HG02885 (cell line): ENCODE data around the gene PSMC4.

Source experiments
- ATAC-seq: cut with Tn5 transposase; IDR thresholded peaks from one replicate; pipeline ENCODE4 v1.9.1; 2021; ENCODE audit warnings: mild to moderate bottlenecking; ENCODE audit not compliant: unreplicated experiment, poor library complexity

The PSMC4 gene

GRCh38 chr19:39983695-39984300, 12.8 kb downstream of the PSMC4 start:
- ATAC-seq, result no peak

- ATAC-seq, result no peak
These were observed 15.7 kb downstream of the PSMC4 start for GRCh38 chr19:39986643-39987042.

DNA sequence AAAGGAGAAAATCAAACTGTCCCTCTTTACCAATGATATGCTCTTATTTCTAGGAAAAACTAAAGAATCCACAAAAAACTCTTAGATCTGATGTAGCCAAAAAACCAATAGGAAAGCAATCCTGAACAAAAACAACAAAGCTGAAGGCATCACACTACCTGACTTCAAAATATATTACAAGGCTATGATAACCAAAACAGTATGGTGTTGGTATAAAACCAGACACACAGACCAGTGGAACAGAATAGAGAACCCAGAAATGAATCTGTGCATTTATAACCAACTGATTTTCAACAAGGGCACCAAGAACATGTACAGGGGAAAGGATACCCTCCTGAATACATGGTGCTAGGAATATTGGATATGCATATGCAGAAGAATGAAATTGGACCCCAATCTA, 16.2 kb downstream of the PSMC4 start:
- ATAC-seq, result no peak

DNA sequence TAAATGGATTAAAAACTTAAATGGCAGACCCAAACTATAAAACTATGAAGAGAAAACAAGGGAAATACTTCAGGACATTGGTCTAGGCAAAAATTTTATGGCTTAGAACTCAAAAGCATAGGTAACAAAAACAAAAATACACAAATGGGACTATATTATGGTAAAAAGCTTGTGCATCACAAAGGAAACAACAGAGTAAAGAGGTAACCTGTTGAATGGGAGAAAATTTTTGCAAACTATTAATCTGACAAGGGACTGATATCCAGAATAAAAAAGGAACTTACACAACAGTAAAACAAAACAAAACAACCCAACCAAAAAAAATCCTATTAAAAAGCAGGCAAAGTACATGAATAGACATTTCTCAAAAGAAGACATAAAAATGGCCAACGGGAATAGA, 16.6 kb downstream of the PSMC4 start:
- ATAC-seq, result no peak

- ATAC-seq, result no peak
These were observed 22.6 kb downstream of the PSMC4 start for GRCh38 chr19:39993605-39994004.

DNA sequence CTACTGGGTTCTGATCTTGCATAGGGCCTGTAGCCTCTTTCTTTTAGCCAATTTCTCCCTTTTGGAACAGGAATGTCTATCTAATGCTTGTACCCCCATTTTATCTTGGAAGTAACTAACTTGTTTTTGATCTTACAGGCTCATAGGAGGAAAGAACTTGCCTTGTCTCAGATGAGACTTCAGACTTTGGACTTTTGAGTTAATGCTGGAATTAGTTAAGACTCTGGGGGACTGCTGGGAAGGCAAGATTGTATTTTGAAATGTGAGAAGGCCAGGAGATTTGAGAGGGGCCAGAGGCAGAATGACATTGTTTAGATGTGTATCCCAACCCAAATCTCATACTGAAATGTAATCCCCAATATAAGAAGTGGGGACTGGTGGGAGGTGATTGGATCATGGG, 23.4 kb downstream of the PSMC4 start:
- ATAC-seq, result no peak

DNA sequence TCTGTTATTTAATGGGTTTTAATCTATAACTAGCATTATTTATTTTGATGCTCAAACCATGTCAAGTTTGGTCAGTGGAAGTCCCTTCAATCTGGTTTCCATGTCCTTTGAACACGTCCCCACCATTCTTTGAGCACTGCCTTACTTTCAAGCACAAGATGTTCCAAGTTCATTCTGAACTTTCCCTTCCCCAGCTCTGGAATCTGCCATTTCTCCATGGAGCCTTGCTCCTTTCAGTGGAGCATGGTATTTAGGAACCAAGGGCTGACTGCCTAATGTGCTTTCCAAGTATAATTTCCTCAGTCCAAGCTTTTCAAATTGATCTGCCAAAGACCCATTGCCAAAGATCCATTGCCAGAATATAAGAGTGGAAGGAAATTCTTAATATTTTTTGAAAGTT, 24.8 kb downstream of the PSMC4 start:
- ATAC-seq, result no peak

DNA sequence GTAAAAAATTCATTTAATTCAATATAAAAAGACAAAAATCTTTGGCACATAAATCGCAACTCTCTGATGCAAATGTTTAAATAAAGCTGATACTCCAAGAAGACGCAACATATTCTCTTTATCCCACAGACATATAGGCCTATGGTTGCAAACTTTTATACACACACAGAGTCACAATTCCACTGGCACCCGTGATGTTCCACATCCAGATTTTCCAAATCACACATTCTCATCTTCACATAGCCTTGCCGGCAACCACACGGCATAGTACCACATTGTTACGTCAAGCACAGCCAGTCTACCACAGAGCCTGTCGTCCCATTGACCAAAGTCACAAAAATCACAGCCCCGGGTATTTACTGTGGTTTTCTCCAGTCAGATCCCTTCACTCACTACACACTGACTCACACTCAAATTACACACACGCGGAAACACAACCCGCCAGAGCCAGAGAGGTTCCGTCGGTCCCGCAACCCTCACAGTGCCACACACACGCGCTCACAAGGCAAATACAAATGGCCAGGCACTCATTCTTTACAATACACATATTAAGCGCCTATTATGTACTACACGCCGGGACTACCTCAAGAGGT, 25.3 kb downstream of the PSMC4 start:
- ATAC-seq, result peak; percentile 29

GRCh38 chr19:39996811-39997637, 26.1 kb downstream of the PSMC4 start, which contains the start of gene ZNF546:
ZNF546 (plus strand) TSS chr19:39997060; CDS start chr19:39998327, 1,267 bp downstream.
- ATAC-seq, result peak; percentile 93

DNA sequence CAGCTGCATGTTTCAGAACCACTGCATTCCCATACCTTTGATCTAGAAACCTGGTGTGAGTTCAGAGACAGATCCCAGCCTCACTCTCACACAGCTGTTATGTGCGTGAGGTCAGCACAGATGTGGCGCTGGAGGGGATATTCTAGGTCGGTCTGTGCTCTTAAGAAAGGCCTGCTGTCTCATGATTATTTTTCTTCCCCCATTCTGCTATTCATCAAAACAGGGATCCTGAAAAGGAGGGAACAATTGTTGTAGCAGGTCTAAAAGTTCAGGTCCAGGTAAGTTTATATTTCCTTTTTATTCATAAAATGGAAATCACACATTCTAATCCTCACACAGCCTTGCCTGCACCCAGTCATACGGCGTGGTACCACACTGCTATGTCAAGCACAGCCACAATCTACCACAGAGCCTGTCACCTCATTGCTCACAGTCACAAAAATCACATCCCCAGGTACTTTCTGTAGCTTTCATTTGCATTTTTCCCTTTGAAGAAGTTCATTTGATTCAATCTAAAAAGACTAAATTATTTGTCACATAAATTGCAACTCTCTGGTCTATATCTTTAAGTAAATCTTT, 26.8 kb downstream of the PSMC4 start:
- ATAC-seq, result no peak

- ATAC-seq, result no peak
These were observed 27.5 kb downstream of the PSMC4 start for GRCh38 chr19:39998501-39998900.

DNA sequence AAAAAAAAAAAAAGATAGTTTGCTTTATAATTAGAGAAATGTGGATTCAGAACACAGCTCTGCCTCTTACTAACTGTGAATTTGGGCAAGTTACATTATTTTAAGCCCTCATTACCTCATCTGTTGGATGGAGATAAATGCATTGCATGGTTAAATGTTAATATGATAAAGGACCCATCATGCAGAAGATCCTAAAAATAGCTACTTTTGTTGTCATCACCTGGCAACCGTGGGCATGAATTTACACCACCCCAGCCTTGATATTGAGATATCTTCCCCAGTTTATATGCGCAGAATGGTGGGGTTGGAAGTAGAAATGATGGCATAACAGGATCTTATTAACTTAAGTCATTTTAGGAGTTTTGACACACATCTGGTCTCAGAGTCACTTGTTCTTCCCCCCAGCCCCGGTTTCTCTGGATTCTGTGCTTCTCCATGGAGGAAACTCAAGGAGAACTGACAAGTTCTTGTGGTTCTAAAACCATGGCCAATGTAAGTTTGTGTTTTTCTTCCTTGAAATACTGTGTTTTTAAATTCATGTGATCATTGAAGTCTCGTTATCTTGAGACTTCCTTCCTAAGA, 34.8 kb downstream of the PSMC4 start:
- ATAC-seq, result no peak

GRCh38 chr19:40006273-40006691, 35.3 kb downstream of the PSMC4 start:
- no peak for ATAC-seq

- no peak for ATAC-seq
These were observed 38.7 kb downstream of the PSMC4 start for GRCh38 chr19:40009674-40010073.

DNA sequence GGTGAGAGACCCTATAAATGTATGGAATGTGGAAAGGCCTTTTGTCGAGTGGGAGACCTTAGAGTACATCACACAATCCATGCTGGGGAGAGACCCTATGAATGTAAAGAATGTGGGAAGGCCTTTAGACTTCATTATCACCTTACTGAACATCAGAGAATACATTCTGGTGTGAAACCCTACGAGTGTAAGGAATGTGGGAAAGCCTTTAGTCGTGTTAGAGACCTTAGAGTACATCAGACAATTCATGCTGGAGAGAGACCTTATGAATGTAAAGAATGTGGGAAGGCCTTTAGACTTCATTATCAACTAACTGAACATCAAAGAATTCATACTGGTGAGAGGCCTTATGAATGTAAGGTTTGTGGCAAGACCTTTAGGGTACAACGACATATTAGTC, 43.0 kb downstream of the PSMC4 start:
- ATAC-seq, result no peak

DNA sequence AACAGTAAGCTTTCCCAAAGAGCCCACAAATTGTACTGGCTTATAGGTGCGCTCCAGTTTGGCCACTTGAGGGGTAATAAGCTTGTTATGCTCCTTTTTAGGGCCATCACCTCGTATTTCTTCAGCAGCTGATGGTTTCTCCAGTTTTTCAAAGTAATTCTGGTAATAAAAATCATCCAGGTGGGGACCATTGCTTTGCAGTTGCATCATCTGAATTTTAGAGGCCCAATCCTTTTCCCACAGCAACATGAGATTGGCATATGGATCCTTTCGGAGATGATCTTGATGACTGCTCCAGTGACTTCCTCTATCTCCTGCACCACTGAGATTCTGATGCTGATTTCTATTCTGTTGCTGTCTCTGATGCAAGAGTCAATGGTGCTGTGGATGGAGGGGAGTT, 53.0 kb downstream of the PSMC4 start:
- no peak for ATAC-seq

- ATAC-seq, result no peak
These were observed 55.1 kb downstream of the PSMC4 start for GRCh38 chr19:40025938-40026596.

DNA sequence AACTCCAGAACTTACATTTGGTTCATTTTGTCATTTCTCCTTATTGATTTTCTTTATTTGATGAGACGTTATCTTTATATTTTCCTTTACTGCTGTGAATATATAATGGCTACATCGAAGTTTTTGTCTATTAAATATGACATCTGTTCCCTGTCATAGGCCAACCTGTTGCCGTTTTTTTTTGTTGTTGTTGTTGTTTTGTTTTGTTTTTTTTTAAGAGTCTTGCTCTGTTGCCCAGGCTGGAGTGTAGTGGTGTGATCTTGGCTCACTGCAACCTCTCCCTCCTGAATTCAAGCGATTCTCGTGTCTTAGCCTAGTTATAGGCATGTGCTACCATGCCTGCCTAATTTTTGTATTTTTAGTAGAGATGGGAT, 55.6 kb downstream of the PSMC4 start:
- no peak for ATAC-seq
